HL-60 (cell line): Measurements from ENCODE around the gene CTCF.

Experiments used
- GABPA ChIP-seq: IDR thresholded peaks from 2 replicates; pipeline ENCODE4 v1.6.1; 2012; ENCODE audit warnings: low read depth
- TF ChIP-seq, protein P1 (sequence below): IDR thresholded peaks from one replicate; pipeline ENCODE4 v1.5.1; 2011; ENCODE audit warnings: low read length, control low read depth, inconsistent platforms; ENCODE audit not compliant: insufficient read depth

DNA sequence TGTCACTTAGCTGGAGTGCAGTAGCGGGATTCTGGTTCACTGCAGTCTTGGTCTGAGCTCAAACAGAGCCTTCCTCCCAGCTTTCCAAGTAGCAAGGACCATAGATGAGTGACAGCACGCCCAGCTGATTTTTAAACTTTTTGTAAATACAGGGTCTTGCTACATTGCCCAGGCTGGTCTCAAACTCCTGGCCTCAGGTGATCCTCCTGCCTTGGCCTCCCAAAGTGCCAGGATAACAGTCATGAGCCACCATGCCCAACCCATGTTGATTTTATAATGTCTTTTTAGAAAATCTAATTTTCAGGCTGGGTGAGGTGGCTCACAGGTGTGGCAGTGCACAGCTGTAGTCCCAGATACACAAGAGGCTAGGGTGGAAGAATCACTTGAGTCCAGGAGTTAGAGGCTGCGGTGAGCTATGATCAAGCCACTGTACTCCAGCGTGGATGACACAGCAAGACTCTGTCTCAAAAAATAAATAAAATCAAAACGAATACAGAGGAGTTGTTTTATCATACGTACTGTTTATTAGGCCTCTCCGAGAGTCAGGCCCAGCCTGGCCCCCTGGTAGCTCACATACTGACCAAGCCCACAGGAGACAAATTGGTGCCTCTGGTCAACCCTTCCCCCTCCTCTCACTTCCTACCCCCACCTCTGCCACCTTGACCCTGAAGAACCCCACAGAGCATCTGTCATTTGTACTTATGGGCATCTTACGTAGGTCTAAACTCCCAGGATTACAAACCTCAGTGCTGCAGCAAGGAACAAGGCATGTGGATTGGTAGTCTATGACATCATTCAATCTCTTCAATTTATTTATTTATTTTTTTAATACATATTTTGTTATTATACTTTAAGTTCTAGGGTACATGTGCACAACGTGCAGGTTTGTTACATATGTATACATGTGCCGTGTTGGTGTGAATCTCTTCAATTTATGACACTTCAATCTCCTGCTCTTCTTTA lies 117.9 kb downstream of the CTCF start:
- TF ChIP-seq GABPA = no peak
- TF ChIP-seq, protein P1, sequence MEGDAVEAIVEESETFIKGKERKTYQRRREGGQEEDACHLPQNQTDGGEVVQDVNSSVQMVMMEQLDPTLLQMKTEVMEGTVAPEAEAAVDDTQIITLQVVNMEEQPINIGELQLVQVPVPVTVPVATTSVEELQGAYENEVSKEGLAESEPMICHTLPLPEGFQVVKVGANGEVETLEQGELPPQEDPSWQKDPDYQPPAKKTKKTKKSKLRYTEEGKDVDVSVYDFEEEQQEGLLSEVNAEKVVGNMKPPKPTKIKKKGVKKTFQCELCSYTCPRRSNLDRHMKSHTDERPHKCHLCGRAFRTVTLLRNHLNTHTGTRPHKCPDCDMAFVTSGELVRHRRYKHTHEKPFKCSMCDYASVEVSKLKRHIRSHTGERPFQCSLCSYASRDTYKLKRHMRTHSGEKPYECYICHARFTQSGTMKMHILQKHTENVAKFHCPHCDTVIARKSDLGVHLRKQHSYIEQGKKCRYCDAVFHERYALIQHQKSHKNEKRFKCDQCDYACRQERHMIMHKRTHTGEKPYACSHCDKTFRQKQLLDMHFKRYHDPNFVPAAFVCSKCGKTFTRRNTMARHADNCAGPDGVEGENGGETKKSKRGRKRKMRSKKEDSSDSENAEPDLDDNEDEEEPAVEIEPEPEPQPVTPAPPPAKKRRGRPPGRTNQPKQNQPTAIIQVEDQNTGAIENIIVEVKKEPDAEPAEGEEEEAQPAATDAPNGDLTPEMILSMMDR = no peak
